ENCODE data around the gene MYOZ3. TPM values are rescaled to one million over a fixed set of nuclear protein-coding genes. Genes with fewer than 3 reads are reported as not detected.

The MYOZ3 gene
- polyA plus RNA-seq, 1 experiment, result 0.51 TPM

- no peak for DNase-seq (ENCODE audit: low read depth, low spot score)
- Histone ChIP-seq H3K27me3 (ENCODE audit: control insufficient read depth, insufficient read depth, low read length) (peaks cover 4% of the 10 kb centered on the region), H3K27ac (ENCODE audit: low read depth, low read length) (no peak overlapping the region), H3K9me3 (ENCODE audit: control insufficient read depth, insufficient read depth, low read length) (no peaks in the 10 kb centered on the region), H3K4me3 (ENCODE audit: low read depth, low read length) (peak overlapping the region; percentile 59)
- TF ChIP-seq CTCF (IDR thresholded peaks at IDR 0.05; ENCODE audit: low read depth, low read length), result peak; percentile 45
- CTCF ChIA-PET, result interaction anchor here (0.7 to 9.3 kb wide), 13 partner anchors 12 to 207 kb away, joined by 3 to 130 read pairs (median 4); partner anchors contain the start of gene RPS14
- POLR2A ChIA-PET, result interaction anchor here (0.7 to 2.7 kb wide), 4 partner anchors 14 to 113 kb away, joined by 4 to 17 read pairs (median 6); partner anchors contain the start of gene SYNPO
These were observed 4.6 kb upstream of the MYOZ3 start for GRCh38 chr5:150656191-150657132.

- Histone ChIP-seq H3K9me3 (ENCODE audit: control insufficient read depth, insufficient read depth, low read length) (no peaks in the 10 kb centered on the region), H3K4me3 (ENCODE audit: low read depth, low read length) (no peak overlapping the region), H3K27ac (ENCODE audit: low read depth, low read length) (peak overlapping the region; percentile 11), H3K27me3 (ENCODE audit: control insufficient read depth, insufficient read depth, low read length) (peaks cover 9% of the 10 kb centered on the region)
- no peak for DNase-seq (ENCODE audit: low read depth, low spot score)
- TF ChIP-seq CTCF (IDR thresholded peaks at IDR 0.05; ENCODE audit: low read depth, low read length), result no peak
- POLR2A ChIA-PET, result interaction anchor here (2.0 to 2.7 kb wide), 2 partner anchors 16 to 18 kb away, joined by 8 to 17 read pairs; partner anchors contain the start of gene SYNPO
- CTCF ChIA-PET, result interaction anchor here (0.8 to 9.3 kb wide), 6 partner anchors 18 to 208 kb away, joined by 3 to 130 read pairs (median 4); partner anchors contain the start of gene SYNPO
These were observed 2.9 kb upstream of the MYOZ3 start for GRCh38 chr5:150658121-150658520.

- H3K27me3 ChIP-seq (ENCODE audit: control insufficient read depth, insufficient read depth, low read length), result peaks cover 9% of the 10 kb centered on the region
- ChIA-PET CTCF (interaction anchor here (0.8 to 9.3 kb wide), 4 partner anchors 67 to 209 kb away, joined by 3 to 130 read pairs (median 4); no protein-coding TSS in a partner anchor), POLR2A (no interaction called here)
- H3K9me3 ChIP-seq (ENCODE audit: control insufficient read depth, insufficient read depth, low read length), result no peaks in the 10 kb centered on the region
- H3K4me3 ChIP-seq (ENCODE audit: low read depth, low read length), result no peak overlapping the region
- no peak for TF ChIP-seq CTCF (IDR thresholded peaks at IDR 0.05; ENCODE audit: low read depth, low read length)
- H3K27ac ChIP-seq (ENCODE audit: low read depth, low read length), result no peak overlapping the region
- no peak for DNase-seq (ENCODE audit: low read depth, low spot score)
These were observed 2.3 kb upstream of the MYOZ3 start for GRCh38 chr5:150658699-150659265.

GRCh38 chr5:150659360-150660107 is 1.5 kb upstream of the MYOZ3 start:
- Histone ChIP-seq H3K27ac (ENCODE audit: low read depth, low read length) (no peak overlapping the region), H3K9me3 (ENCODE audit: control insufficient read depth, insufficient read depth, low read length) (no peaks in the 10 kb centered on the region), H3K27me3 (ENCODE audit: control insufficient read depth, insufficient read depth, low read length) (peaks cover 11% of the 10 kb centered on the region), H3K4me3 (ENCODE audit: low read depth, low read length) (no peak overlapping the region)
- ChIA-PET CTCF (interaction anchor here (0.8 to 9.3 kb wide), 2 partner anchors 41 to 99 kb away, joined by 3 to 130 read pairs; partner anchors contain the start of gene RBM22), POLR2A (no interaction called here)
- DNase-seq (ENCODE audit: low read depth, low spot score), result no peak
- no peak for TF ChIP-seq CTCF (IDR thresholded peaks at IDR 0.05; ENCODE audit: low read depth, low read length)

Measured in AG04450 (cell line).